B cell (primary cell): ENCODE measurements around the gene CTNNA3. TPM values are rescaled to one million over a fixed set of nuclear protein-coding genes. Genes with fewer than 3 reads are reported as not detected.

ENCODE experiments used
- ATAC-seq: fragments of 200-7000 bp; cut with Tn5 transposase; one replicate; pipeline ENCODE4 v1.10.0; 2021; ENCODE audit warnings: low read depth, mild to moderate bottlenecking, moderate number of reproducible peaks, moderate library complexity
- CTCF ChIA-PET: fragments of 350-600 bp; sonication (Branson Sonifier 250); formaldehyde crosslinking; loops from one replicate; lab custom pipeline; 2021; ENCODE audit warnings: antibody characterized with exemption, inconsistent platforms; lab: Charles Lee
- POLR2A ChIA-PET: fragments of 350-600 bp; sonication (Branson Sonifier 250); formaldehyde crosslinking; loops from one replicate; lab custom pipeline; 2021; ENCODE audit warnings: antibody characterized with exemption; lab: Charles Lee
- DNase-seq: peaks from one replicate; pipeline ENCODE4 v3.0.0; 2013
- H2AFZ ChIP-seq: 2 replicates; pipeline ENCODE4 v1.6.1; 2012; ENCODE audit warnings: mild to moderate bottlenecking, low read depth, low read length; ENCODE audit not compliant: insufficient read depth, poor library complexity, severe bottlenecking
- H3K27ac ChIP-seq, 2 donors: 1 replicate in 1 of 2; 2 replicates in 1 of 2; pipeline ENCODE4 v1.5.1; 2012 to 2013; ENCODE audit warnings: low read length in 2 of 2, mild to moderate bottlenecking in 2 of 2, moderate library complexity in 1 of 2
- H3K27me3 ChIP-seq, 4 experiments: fragments of 200-600 bp in 1 of 4; sonication (generic) in 1 of 4; replicated peaks in 1 of 4; 1 replicate in 2 of 4; 2 replicates in 2 of 4; pipeline versions ENCODE4 v1.6.1 to v1.7.0; 2013 to 2016; ENCODE audit warnings: low read length in 3 of 4, mild to moderate bottlenecking in 2 of 4, mixed read lengths in 1 of 4, moderate library complexity in 1 of 4; ENCODE audit not compliant: insufficient read depth in 4 of 4, control insufficient read depth in 3 of 4; ENCODE audit errors: control extremely low read depth in 1 of 4
- H3K36me3 ChIP-seq, 2 experiments: replicated peaks in 1 of 2; 1 replicate in 1 of 2; 2 replicates in 1 of 2; pipeline versions ENCODE4 v1.6.1 to v1.7.1; 2013; ENCODE audit warnings: low read length in 1 of 2; ENCODE audit not compliant: insufficient read depth in 2 of 2, control insufficient read depth in 1 of 2; ENCODE audit errors: control extremely low read depth in 1 of 2, extremely low read depth in 1 of 2
- H3K4me1 ChIP-seq, 2 donors: fragments of 200-600 bp in 1 of 2; sonication (generic) in 1 of 2; 1 replicate in 1 of 2; 2 replicates in 1 of 2; pipeline versions ENCODE4 v1.5.1 to v1.6.1; 2013 to 2017; ENCODE audit warnings: low read length in 2 of 2; ENCODE audit not compliant: control insufficient read depth in 2 of 2, insufficient read depth in 2 of 2
- H3K4me2 ChIP-seq: replicated peaks from 2 replicates; pipeline ENCODE3; 2012; ENCODE audit warnings: mild to moderate bottlenecking, low read depth, low read length; ENCODE audit not compliant: poor library complexity, severe bottlenecking
- H3K4me3 ChIP-seq, 5 experiments: fragments of 200-600 bp in 1 of 5; sonication (generic) in 1 of 5; 1 replicate in 3 of 5; 2 replicates in 2 of 5; pipeline versions ENCODE4 v1.5.1 to v1.7.0; 2011 to 2016; ENCODE audit warnings: low read length in 4 of 5, mild to moderate bottlenecking in 4 of 5, low read depth in 2 of 5, control low read depth in 1 of 5, moderate library complexity in 1 of 5; ENCODE audit not compliant: insufficient read depth in 1 of 5; ENCODE audit errors: control extremely low read depth in 1 of 5, extremely low read depth in 1 of 5
- H3K79me2 ChIP-seq: fragments of 200-600 bp; sonication (generic); one replicate; pipeline ENCODE4 v1.6.0; 2016; ENCODE audit warnings: low read length; ENCODE audit not compliant: control insufficient read depth, insufficient read depth
- H3K9ac ChIP-seq: fragments of 200-600 bp; sonication (generic); 2 replicates; pipeline ENCODE4 v1.6.1; 2017; ENCODE audit warnings: mild to moderate bottlenecking, low read length, moderate library complexity
- H3K9me3 ChIP-seq, 3 donors: one replicate each; pipeline versions ENCODE4 v1.6.1 to v1.7.1; 2013; ENCODE audit warnings: low read length in 2 of 3; ENCODE audit not compliant: control insufficient read depth in 2 of 3, insufficient read depth in 1 of 3; ENCODE audit errors: control extremely low read depth in 1 of 3
- H4K20me1 ChIP-seq: 2 replicates; pipeline ENCODE4 v1.6.0; 2012; ENCODE audit warnings: mild to moderate bottlenecking, low read length; ENCODE audit not compliant: insufficient read depth, control insufficient read depth, poor library complexity, severe bottlenecking
- H3K27ac Mint-ChIP-seq: one replicate; pipeline ENCODE4 v1.8.0; 2021; ENCODE audit warnings: mixed read lengths
- H3K27me3 Mint-ChIP-seq: one replicate; pipeline ENCODE4 v1.8.0; 2021; ENCODE audit warnings: mixed read lengths
- H3K4me1 Mint-ChIP-seq: one replicate; pipeline ENCODE4 v1.8.0; 2021; ENCODE audit warnings: mixed read lengths
- H3K4me3 Mint-ChIP-seq: one replicate; pipeline ENCODE4 v1.8.0; 2021; ENCODE audit warnings: mixed read lengths
- H3K9me3 Mint-ChIP-seq: one replicate; pipeline ENCODE4 v1.8.0; 2022; ENCODE audit warnings: mixed read lengths; ENCODE audit not compliant: insufficient read depth
- CTCF ChIP-seq: fragments of 200-600 bp; IDR thresholded peaks from one replicate; pipeline ENCODE4 v1.8.0; 2022; ENCODE audit warnings: antibody characterized with exemption, mild to moderate bottlenecking
- EZH2 ChIP-seq: IDR thresholded peaks from 2 replicates; pipeline ENCODE4 v1.6.1; 2012; ENCODE audit warnings: borderline replicate concordance, low read depth, mild to moderate bottlenecking, moderate library complexity, low read length; ENCODE audit not compliant: insufficient read depth, poor library complexity, severe bottlenecking
- WGBS: methylation state at CpG from one replicate; pipeline ENCODE4 v1.1.5; 2013; ENCODE audit warnings: missing lambda C conversion rate; ENCODE audit not compliant: insufficient coverage; 5-methylcytosine and 5-hydroxymethylcytosine counted together
- intact Hi-C: fragments of 100-400 bp; cut with micrococcal nuclease; formaldehyde crosslinking; loops from one replicate; pipeline ENCODE4 v1.10.0; 2022
- polyA plus RNA-seq: library from polyadenylated mRNA; depleted of rRNA; stranded (reverse); fragments of >200 nt; gene quantifications from 2 replicates; pipeline ENCODE4 v1.2.3, GENCODE V29; 2012
- total RNA-seq, 2 donors: library from RNA; stranded (reverse); fragments of 120-200 nt in 1 of 2; gene quantifications; 1 replicate in 1 of 2; 2 replicates in 1 of 2; pipeline versions ENCODE4 v1.2.3 to v1.2.4, GENCODE V29; 2013 to 2022

CTNNA3 gene
- total and polyA plus RNA-seq, 2 donors (not counting 1 experiment from before 2014, with no cell fraction given): 0.01 TPM; not detected in 1

GRCh38 chr10:66746711-66747110 lies 949.3 kb downstream of the CTNNA3 start:
- no peak overlapping the region for H3K27ac ChIP-seq
- ATAC-seq: no peak
- no peaks in the 10 kb centered on the region for H3K9me3 ChIP-seq
- CTCF ChIA-PET: no interaction called here
- H3K79me2 ChIP-seq: no peaks in the 10 kb centered on the region
- H3K27me3 Mint-ChIP-seq: no peaks in the 10 kb centered on the region
- H4K20me1 ChIP-seq: no peaks in the 10 kb centered on the region
- no peak for DNase-seq
- no peak overlapping the region for H3K4me3 ChIP-seq
- no peak overlapping the region for H3K4me3 Mint-ChIP-seq
- no peaks in the 10 kb centered on the region for H3K27me3 ChIP-seq
- peaks cover 2% of the 10 kb centered on the region for H3K9me3 Mint-ChIP-seq
- H3K9ac ChIP-seq: no peak overlapping the region
- no peak overlapping the region for H3K27ac Mint-ChIP-seq
- H3K4me1 Mint-ChIP-seq: no peaks in the 10 kb centered on the region
- no peak overlapping the region for H3K4me2 ChIP-seq
- no peak overlapping the region for H2AFZ ChIP-seq
- POLR2A ChIA-PET: no interaction called here
- WGBS: no CpG with 5 or more reads among the region's 2 CpGs
- H3K4me1 ChIP-seq: no peaks in the 10 kb centered on the region
- TF ChIP-seq EZH2: no peak
- no peak for TF ChIP-seq CTCF
- intact Hi-C loops: no loop called here
- H3K36me3 ChIP-seq: no peaks in the 10 kb centered on the region

GRCh38 chr10:66746246-66746645 lies 949.7 kb downstream of the CTNNA3 start:
- no peak overlapping the region for H3K9ac ChIP-seq
- H2AFZ ChIP-seq: no peak overlapping the region
- intact Hi-C loops: no loop called here
- H4K20me1 ChIP-seq: no peaks in the 10 kb centered on the region
- Mint-ChIP-seq H3K27me3 (no peaks in the 10 kb centered on the region), H3K9me3 (peaks cover 2% of the 10 kb centered on the region), H3K4me3 (no peak overlapping the region), H3K27ac (no peak overlapping the region), H3K4me1 (no peaks in the 10 kb centered on the region)
- no peak overlapping the region for H3K4me2 ChIP-seq
- no peaks in the 10 kb centered on the region for H3K36me3 ChIP-seq
- no peak for DNase-seq
- H3K4me3 ChIP-seq: no peak overlapping the region
- no peak for TF ChIP-seq CTCF
- no peak for TF ChIP-seq EZH2
- no peaks in the 10 kb centered on the region for H3K4me1 ChIP-seq
- no peak overlapping the region for H3K27ac ChIP-seq
- no peaks in the 10 kb centered on the region for H3K79me2 ChIP-seq
- POLR2A ChIA-PET: no interaction called here
- ATAC-seq: no peak
- no peaks in the 10 kb centered on the region for H3K9me3 ChIP-seq
- CTCF ChIA-PET: no interaction called here
- no peaks in the 10 kb centered on the region for H3K27me3 ChIP-seq
